AG08396 (cell line): Measurements from ENCODE around the gene ST6GALNAC3.
"Not testable (repeated sequence)": the region's sequence is repeated elsewhere in the genome, so short reads cannot be mapped to it uniquely, and the experiment has no call there.

Experiments used
- DNase-seq: peaks from one replicate; pipeline ENCODE4 v3.0.0; 2012; ENCODE audit warnings: low spot score, mixed read lengths

Gene ST6GALNAC3

DNA sequence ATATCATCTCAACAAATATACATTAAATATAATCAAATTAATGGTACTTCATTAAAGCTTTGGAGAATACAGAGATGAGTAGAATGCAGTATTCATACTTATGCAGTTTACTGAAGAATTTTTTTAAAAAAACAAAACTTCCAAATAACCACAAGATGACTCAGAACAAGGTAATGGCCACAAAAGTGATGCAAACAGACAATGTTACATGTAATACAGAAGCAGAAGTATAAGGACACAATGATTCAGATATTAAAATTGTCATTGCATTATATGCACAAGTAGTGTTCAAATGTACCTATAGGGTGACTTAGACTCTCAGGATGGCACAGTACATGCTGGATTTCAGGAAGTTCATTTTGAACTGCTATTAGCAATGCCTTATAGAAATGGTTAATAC lies 565.5 kb downstream of the ST6GALNAC3 start:
- no peak for DNase-seq

DNA sequence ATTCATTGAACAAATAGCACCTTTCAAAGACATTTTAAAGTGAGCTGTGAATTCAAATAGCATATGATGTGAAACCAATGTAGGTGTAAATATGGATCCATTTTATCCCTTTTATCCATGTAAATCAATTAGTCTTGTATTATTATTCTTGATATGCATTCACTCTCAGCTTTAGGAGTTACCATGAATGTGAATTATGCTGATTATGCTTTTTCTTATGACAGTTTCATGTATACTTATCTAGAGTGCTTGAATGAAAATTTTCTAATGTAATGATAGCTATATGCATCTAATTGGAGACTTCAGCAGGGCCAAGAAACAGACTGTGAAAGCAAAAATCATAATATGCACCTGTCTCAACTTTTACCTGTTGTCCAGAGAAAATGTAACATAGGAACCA lies 566.2 kb downstream of the ST6GALNAC3 start:
- DNase-seq = no peak

DNA sequence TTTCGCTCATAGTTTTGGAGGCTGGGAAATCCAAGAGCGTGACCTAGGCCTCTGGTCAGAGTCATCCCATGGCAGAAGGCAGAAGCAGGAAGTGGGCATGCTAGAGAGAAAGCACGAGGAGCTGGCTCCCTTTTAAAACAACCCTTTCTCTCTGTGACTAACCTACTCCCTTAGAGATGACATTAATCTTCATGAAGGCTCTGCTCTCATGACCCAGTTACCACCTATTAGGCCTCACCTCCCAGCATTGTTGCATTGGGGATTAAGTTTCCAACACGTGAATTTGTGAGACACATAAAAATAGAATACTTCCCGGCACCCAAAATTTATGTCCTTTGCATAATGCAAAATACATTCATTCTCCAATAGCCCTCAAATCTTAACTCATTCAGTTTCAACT lies 569.6 kb downstream of the ST6GALNAC3 start:
- no peak for DNase-seq

DNA sequence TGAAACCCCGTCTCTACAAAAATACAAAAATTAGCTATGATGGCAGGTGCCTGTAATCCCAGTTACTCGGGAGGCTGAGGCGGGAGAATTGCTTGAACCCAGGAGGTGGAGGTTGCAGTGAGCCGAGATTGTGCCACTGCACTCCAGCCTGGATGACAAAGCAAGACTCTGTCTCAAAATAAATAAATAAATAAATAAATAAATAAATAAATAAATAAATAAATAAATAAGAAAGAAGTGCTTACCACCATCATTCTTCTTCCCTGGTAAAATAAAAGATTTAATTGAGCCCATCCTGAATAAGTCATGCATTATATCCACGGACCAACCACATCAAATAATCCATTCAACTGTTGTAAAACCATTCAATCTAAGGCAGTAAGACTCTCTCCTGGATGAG lies 578.3 kb downstream of the ST6GALNAC3 start:
- not testable (repeated sequence) for DNase-seq

DNA sequence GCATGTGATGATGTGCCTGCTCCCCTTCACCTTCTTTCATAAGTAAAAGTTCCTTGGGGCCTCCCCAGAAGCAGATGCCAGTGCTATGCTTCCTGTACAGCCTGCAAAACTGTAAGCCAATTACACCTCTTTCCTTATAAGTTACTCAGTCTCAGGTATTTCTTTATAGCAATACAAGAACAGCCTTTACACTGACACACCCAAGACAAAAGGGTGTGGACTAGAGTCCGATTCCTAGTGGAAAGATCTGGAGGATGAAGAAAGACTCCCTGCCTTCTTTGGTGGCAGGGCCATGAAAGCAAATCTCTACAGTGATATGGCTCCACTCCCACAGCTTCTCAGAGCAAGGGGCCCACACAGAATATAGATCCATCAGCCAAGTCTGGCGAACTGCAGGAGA lies 583.1 kb downstream of the ST6GALNAC3 start:
- DNase-seq = no peak

DNA sequence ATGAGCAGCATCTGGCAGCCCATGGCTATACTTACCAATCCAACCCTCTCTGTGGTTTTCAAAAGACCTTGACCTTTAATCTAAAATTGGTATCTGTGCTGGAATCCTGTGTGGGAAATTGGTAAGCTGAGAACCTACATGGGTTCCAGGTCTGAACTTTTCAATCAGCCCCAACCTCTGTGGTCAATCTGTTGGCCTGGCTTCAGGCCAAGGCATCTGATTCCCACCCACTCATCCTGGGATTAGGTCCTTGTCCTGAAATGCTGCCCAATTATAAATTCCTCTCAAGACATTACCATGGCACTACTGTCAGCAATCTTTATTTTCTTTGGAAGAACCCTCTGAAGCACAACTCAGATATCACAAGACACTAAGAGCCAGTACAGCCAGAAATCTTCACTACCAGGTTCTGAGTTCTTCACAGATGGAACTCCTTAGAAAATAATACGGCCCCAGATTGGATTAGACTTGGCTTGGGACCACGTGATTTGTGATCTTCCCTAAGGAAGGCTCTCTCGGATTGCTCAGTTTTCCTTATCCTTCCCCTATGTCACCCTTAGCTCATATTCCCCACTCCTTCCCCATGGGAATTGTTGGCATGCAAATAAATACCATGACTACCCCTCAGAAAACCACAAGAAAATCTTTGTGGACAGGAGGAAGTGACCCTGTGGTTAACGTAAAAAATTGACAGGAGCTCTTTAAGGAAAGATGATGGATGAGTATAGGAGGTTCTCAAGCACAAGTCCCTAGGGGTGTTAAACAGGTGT lies 584.8 kb downstream of the ST6GALNAC3 start:
- DNase-seq = no peak

DNA sequence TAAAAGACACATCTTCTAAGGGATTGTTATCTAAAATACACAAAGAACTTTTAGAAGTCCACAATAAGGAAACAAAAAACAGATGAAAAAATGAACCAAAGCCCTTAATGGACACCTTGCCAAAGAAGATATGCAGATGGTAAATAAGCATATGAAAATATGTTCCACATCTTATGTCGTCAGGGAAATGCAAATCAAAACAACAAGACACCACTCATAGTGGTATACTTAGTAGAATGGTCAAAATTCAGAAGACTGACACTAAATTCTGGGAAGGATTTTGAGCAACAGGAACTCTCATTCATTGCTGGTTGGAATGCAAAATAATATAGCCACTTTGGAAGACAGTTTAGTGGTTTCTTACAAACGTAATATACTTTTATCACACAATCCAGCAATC lies 587.0 kb downstream of the ST6GALNAC3 start:
- DNase-seq = no peak

DNA sequence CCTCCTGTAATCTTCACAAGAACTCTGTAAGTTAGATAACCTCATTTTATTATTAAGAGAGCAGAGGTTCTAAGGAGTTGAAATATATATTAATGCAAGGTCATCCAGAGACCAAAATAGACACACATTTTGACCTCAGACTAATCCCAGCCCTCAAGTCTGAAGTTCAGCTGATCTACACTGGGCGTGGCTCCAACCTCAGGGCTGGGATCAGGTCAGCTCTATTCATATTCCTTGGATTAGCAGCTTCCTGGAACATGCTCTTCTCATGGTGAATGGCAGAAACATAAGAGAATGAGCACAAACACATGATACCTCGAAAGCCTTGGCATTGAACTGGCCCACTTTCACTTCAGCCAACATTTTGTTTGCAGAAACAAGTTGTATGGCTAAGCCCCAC lies 592.0 kb downstream of the ST6GALNAC3 start:
- DNase-seq = no peak

DNA sequence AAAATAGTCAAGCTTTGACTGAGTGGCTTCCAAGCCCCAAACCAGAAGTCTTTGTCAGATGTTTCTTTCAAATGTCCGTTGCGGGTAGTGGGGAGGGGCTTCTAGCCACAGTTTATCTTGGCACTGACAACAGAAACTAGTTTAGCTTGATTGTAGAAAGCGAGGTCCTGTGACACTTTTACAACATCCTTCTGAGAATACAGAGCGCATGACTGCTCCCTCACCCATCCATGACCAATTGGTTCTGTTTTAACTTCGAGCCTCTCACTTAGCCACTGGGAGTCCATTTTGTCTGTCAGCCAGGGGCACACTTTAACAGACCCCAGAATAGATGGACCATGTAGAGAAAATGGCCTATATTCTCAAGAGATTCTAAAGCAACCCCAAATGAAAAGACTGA lies 593.5 kb downstream of the ST6GALNAC3 start:
- no peak for DNase-seq

DNA sequence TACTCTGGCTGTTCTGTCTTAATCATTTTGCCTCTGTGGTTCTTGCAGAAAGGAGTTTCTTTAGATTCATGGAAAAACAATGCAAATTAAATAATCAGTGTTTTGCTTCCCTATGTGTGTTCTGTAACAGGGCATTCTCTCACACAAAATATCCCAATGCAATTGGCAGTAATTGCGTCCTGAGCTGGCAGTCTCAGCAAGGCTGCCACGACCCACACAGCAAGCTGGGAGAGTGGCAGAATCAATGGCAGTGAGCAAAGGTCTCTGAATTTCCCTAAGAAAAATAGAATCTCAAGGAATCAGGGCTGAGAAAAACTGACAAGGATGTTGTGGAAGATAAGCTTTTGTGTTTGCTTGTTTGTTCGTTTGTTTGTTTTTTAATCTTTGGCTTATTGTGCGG lies 594.6 kb downstream of the ST6GALNAC3 start:
- DNase-seq = no peak

DNA sequence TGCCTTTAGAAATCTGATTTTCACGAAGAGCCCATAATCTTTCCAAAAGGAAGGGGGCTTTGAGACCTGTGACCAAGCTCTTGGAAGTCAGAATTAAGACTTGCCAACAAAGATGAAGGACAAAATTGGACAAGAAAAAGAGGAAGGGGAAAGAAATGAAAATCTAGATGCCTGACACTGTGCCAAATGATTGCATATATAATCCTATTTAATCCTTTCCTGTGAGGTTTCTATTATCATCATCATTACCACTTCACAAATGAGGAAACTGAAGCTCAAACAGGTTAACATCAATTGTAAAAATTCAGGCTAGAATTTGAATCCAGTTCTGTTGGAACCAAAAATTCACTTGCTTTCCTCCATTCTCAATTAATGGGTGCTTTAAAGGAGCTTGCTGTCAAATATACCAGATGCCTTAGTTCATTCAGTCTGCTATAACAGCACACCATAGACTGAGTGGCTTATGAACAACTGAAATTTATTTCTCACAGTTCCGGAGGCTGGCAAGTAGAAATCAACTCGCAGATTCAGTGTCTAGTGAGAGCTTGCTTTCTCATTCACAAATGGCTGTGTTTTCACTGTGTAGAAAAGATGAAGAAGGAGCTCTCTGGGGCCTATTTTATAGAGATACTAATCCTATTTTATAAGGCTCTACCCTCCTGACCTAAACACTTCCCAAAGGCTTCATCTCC lies 595.2 kb downstream of the ST6GALNAC3 start:
- DNase-seq = no peak

DNA sequence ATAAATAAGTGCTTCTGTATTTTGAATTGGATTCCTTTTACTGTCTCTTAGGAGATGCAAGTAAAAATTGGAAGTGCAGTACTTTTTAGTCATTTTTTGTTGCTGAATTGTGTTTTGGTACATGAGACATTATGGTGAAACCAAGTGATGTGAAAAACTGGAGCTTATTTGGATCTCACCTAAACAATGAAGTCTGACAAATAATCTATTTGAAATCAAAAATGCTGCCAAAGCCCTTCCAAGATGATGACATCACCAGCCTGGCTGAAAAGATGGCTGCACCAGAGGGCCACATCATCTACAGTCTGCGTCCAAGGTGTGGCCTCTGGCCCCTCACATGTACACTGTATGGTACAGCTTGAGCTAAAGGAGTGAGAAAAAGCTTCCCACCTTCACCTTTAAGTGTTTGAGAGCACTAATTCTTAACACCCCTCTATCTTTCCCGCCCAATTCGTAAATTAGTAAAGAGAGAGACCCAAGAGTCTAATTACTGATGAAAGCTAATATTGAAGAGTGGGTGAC lies 600.2 kb downstream of the ST6GALNAC3 start:
- no peak for DNase-seq

DNA sequence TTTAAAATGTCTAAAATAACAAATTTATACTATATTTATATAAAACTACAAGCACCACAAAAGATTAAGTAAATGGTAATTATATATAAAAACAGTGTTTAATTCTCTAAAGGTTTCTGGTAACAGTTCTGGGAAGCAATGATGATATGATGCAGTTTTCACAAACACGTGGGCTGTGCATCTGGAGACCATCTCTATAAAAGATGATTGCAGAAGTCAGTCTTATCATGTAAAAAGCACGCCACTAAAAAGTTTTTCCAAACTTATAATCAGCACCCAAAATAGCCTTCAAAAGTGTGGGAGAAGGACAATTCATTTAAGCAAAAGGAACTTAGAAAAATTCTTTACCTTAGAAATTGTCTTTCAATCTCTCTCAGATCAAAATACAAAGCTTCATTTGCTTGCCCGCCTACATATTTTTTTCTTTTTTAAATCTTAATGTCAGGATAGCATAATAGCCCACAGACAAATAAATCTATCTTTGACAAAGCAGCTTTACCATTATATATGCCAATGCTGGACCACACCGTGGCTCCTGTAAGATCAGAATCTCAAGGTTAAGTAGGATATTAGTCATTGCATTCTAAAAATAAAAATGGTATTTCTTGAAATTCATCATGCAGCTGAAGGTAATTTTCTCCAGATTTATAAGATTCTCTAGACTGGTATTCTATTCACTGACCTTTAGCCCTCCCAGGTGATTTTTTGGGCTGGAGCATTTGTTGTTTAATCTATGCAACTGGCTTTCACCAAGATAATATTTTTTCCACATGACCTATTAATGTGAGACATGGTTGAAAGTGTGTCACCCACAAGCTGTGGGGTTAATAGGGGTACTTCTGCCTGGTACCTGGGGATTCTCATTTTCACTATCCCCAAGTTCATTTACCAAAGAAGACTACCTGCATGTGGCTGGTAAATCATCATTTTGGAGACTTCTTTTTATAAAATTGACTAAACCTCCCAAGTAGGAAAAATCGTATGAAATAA lies 603.2 kb downstream of the ST6GALNAC3 start:
- no peak for DNase-seq

DNA sequence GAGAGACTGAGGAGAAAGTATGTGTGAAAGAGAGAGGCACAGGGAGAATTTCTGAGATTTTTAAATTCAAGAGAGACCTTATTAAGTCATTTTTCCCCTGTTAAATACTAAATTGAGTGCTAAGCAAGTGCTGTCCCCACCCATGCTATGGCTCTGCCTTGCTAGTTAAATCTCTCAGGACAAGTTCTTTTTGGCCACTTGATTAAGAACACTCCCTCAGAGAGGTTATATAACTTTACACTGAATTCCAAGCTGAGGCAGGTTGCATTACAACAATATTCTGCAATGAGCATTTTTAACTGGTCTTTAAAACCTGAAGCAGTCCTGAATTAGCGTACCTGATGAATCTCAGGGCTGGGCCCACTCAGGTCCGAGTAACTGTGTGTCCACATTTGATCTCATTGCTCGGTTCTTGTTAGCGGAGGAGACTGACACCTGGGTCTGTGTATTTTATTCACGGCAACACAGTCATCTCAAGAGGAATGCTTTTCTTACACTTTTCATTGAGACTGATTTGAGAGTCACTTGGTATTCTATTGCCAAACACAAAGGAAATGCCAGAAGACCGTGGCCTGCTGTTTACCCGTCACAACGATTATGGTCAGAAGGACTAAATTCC lies 605.1 kb downstream of the ST6GALNAC3 start:
- DNase-seq = no peak

DNA sequence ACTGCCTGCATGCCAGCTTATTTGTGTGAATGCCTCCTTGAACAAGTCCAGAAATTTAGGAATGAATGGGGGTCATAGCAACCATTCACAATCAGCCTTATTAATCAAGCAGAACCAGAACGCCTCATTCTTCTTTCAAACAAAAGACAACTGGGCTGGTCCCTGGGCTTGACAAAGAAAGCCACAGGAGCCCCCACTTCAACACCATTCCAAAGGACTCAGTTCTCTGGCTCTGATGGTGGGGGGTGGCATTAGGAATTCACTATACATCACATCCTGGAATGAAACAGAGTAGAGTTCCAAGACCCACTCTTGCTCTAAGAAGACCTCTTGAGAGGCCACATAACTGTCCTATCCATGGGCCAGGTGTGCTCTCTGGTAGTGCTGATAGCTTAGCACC lies 606.1 kb downstream of the ST6GALNAC3 start:
- no peak for DNase-seq

DNA sequence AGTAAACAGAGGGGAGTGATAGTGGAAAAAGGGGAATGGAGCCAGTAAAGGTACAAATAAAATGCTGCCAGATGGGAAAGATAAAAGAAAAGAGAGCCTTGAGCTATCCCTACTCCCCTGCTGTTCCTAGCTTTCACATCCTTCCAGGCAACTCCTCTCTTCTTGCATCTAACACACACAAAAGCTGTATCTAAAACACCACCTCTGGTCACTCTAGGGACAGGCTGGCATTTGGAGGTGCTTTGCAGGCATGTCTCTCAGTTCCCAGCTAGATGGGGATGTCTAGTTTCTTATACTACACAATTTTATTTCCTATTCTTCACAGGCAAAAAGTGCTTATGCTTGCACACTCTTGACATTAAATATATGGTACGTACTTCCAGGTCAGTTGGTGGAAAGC lies 607.6 kb downstream of the ST6GALNAC3 start:
- no peak for DNase-seq
